ENCODE results near the gene PACSIN1.
A peak's percentile ranks its signal among the peaks of the same experiment; 100 is the strongest.

The PACSIN1 gene

DNA sequence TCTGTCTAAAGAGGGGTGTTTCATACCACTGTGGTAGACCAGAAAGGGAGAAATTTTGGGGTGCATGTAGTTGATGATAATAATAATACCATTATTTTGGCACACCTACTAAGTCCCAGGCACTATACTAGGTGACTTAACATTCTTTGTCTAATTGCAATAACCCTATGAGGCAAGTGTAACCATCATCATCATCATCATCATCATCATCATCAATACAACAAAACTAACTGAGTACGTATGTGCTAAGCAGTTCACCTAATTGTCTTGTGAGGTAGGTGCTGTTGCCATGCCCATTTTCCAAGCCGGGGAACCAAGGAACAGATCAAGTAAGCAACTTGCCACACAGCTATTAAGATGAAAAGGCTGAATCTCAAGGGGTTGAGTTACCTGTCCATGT is 2.6 kb upstream of the PACSIN1 start:
- Histone ChIP-seq H3K14ac (ENCODE audit: low read length) (no peak overlapping the region), H4K8ac (ENCODE audit: low read depth, low read length) (no peak overlapping the region), H3K27ac (ENCODE audit: low read depth, low read length) (no peak overlapping the region), H3K36me3 (ENCODE audit: control insufficient read depth in 1 of 2, insufficient read depth in 2 of 2, low read length in 2 of 2) (no peaks in the 10 kb centered on the region), H4K91ac (ENCODE audit: low read depth, low read length) (no peak overlapping the region), H3K9ac (ENCODE audit: low read length) (no peak overlapping the region), H3K4me1 (ENCODE audit: control insufficient read depth in 1 of 2, insufficient read depth in 2 of 2, low read length in 2 of 2) (peaks cover 7 to 11% of the 10 kb centered on the region in 2 experiments), H3K23ac (ENCODE audit: low read length) (no peak overlapping the region), H3K4me3 (ENCODE audit: low read depth, low read length) (no peak overlapping the region), H3K9me3 (ENCODE audit: insufficient read depth, low read depth, low read length) (peaks cover 3% of the 10 kb centered on the region), H4K12ac (ENCODE audit: low read depth, low read length) (no peak overlapping the region), H3K4me2 (ENCODE audit: low read length) (no peak overlapping the region), H2AFZ (ENCODE audit: insufficient read depth, low read length, poor library complexity) (no peak overlapping the region), H2BK12ac (ENCODE audit: low read length) (no peak overlapping the region), H2BK5ac (ENCODE audit: low read depth, low read length, poor library complexity) (no peak overlapping the region), H3K4ac (ENCODE audit: low read depth, low read length) (no peak overlapping the region), H3K27me3 (ENCODE audit: insufficient read depth, low read length) (peaks cover 4% of the 10 kb centered on the region), H3K79me2 (ENCODE audit: control insufficient read depth, insufficient read depth, low read length, poor library complexity) (no peaks in the 10 kb centered on the region), H2BK120ac (ENCODE audit: insufficient read depth, low read length, poor library complexity) (no peak overlapping the region), H3K18ac (ENCODE audit: low read length) (no peak overlapping the region), H2AK5ac (ENCODE audit: low read length) (no peak overlapping the region), H3K79me1 (ENCODE audit: low read length) (no peaks in the 10 kb centered on the region)
- WGBS (ENCODE audit: extremely low coverage, insufficient coverage, insufficient read length) = no CpG with 5 or more reads among the region's 2 CpGs
- no peak for DNase-seq

GRCh38 chr6:34463849-34464248 is 2.0 kb upstream of the PACSIN1 start:
- H3K36me3 ChIP-seq (ENCODE audit: control insufficient read depth in 1 of 2, insufficient read depth in 2 of 2, low read length in 2 of 2) = no peaks in the 10 kb centered on the region
- no peak overlapping the region for H2BK120ac ChIP-seq (ENCODE audit: insufficient read depth, low read length, poor library complexity)
- H4K91ac ChIP-seq (ENCODE audit: low read depth, low read length) = no peak overlapping the region
- H3K18ac ChIP-seq (ENCODE audit: low read length) = no peak overlapping the region
- no peak overlapping the region for H3K14ac ChIP-seq (ENCODE audit: low read length)
- no peak for DNase-seq
- H3K4me2 ChIP-seq (ENCODE audit: low read length) = no peak overlapping the region
- no peak overlapping the region for H3K23ac ChIP-seq (ENCODE audit: low read length)
- H4K8ac ChIP-seq (ENCODE audit: low read depth, low read length) = no peak overlapping the region
- peaks cover 4% of the 10 kb centered on the region for H3K27me3 ChIP-seq (ENCODE audit: insufficient read depth, low read length)
- no peak overlapping the region for H2BK5ac ChIP-seq (ENCODE audit: low read depth, low read length, poor library complexity)
- H3K79me1 ChIP-seq (ENCODE audit: low read length) = no peaks in the 10 kb centered on the region
- H3K4ac ChIP-seq (ENCODE audit: low read depth, low read length) = no peak overlapping the region
- no peak overlapping the region for H2BK12ac ChIP-seq (ENCODE audit: low read length)
- no peak overlapping the region for H4K12ac ChIP-seq (ENCODE audit: low read depth, low read length)
- H3K79me2 ChIP-seq (ENCODE audit: control insufficient read depth, insufficient read depth, low read length, poor library complexity) = no peaks in the 10 kb centered on the region
- WGBS (ENCODE audit: extremely low coverage, insufficient coverage, insufficient read length) = no CpG with 5 or more reads among the region's 4 CpGs
- H3K9ac ChIP-seq (ENCODE audit: low read length) = no peak overlapping the region
- no peak overlapping the region for H3K27ac ChIP-seq (ENCODE audit: low read depth, low read length)
- peaks cover 3% of the 10 kb centered on the region for H3K9me3 ChIP-seq (ENCODE audit: insufficient read depth, low read depth, low read length)
- no peak overlapping the region for H3K4me3 ChIP-seq (ENCODE audit: low read depth, low read length)
- H2AK5ac ChIP-seq (ENCODE audit: low read length) = no peak overlapping the region
- no peak overlapping the region for H2AFZ ChIP-seq (ENCODE audit: insufficient read depth, low read length, poor library complexity)
- peaks cover 7 to 11% of the 10 kb centered on the region in 2 experiments for H3K4me1 ChIP-seq (ENCODE audit: control insufficient read depth in 1 of 2, insufficient read depth in 2 of 2, low read length in 2 of 2)

- DNase-seq = no peak
- Histone ChIP-seq H3K79me1 (ENCODE audit: low read length) (no peaks in the 10 kb centered on the region), H2AK5ac (ENCODE audit: low read length) (no peak overlapping the region)
Observed at GRCh38 chr6:34466242-34467185, 638 bp downstream of the PACSIN1 start.

DNA sequence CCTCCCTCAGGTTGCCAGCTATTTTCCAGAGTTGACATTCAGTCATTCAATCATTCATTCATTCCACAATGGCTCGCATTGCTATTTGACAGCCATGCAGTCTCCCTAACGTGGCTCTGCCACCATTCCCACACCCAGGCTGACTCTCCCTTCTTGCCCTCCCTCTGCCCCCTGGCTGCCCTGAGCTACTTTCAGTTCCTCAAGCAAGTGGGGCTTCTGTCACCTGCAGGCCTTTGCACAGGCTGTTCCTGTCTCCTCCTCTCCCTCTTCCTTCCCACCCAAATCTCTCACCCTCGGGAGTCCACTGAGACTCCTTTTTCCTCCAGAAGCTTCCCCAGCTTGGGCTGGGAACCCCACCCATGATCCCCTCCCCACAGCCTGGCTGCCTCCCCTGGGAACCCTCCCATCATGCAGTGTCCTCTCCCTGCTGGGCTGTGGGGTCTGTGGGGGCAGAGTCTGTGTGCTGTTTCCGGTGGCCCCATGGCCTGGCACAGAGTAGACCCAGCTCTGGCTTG is 2.6 kb downstream of the PACSIN1 start:
- no peak overlapping the region for H2BK120ac ChIP-seq (ENCODE audit: insufficient read depth, low read length, poor library complexity)
- no peaks in the 10 kb centered on the region for H3K79me2 ChIP-seq (ENCODE audit: control insufficient read depth, insufficient read depth, low read length, poor library complexity)
- no CpG with 5 or more reads among the region's 4 CpGs for WGBS (ENCODE audit: extremely low coverage, insufficient coverage, insufficient read length)
- no peak for DNase-seq
- H2BK5ac ChIP-seq (ENCODE audit: low read depth, low read length, poor library complexity) = no peak overlapping the region
- H3K9ac ChIP-seq (ENCODE audit: low read length) = no peak overlapping the region
- H3K4me2 ChIP-seq (ENCODE audit: low read length) = no peak overlapping the region
- no peak overlapping the region for H2BK12ac ChIP-seq (ENCODE audit: low read length)
- H3K4me3 ChIP-seq (ENCODE audit: low read depth, low read length) = no peak overlapping the region
- H4K91ac ChIP-seq (ENCODE audit: low read depth, low read length) = no peak overlapping the region
- no peak overlapping the region for H3K23ac ChIP-seq (ENCODE audit: low read length)
- H3K9me3 ChIP-seq (ENCODE audit: insufficient read depth, low read depth, low read length) = peaks cover 3% of the 10 kb centered on the region
- no peak overlapping the region for H3K14ac ChIP-seq (ENCODE audit: low read length)
- peaks cover 7 to 11% of the 10 kb centered on the region in 2 experiments for H3K4me1 ChIP-seq (ENCODE audit: control insufficient read depth in 1 of 2, insufficient read depth in 2 of 2, low read length in 2 of 2)
- H2AK5ac ChIP-seq (ENCODE audit: low read length) = no peak overlapping the region
- no peak overlapping the region for H4K8ac ChIP-seq (ENCODE audit: low read depth, low read length)
- no peak overlapping the region for H2AFZ ChIP-seq (ENCODE audit: insufficient read depth, low read length, poor library complexity)
- no peaks in the 10 kb centered on the region for H3K79me1 ChIP-seq (ENCODE audit: low read length)
- H3K36me3 ChIP-seq (ENCODE audit: control insufficient read depth in 1 of 2, insufficient read depth in 2 of 2, low read length in 2 of 2) = no peaks in the 10 kb centered on the region
- H3K27me3 ChIP-seq (ENCODE audit: insufficient read depth, low read length) = peaks cover 4% of the 10 kb centered on the region
- H4K12ac ChIP-seq (ENCODE audit: low read depth, low read length) = no peak overlapping the region
- H3K27ac ChIP-seq (ENCODE audit: low read depth, low read length) = no peak overlapping the region
- no peak overlapping the region for H3K4ac ChIP-seq (ENCODE audit: low read depth, low read length)
- H3K18ac ChIP-seq (ENCODE audit: low read length) = no peak overlapping the region

More at GRCh38 chr6:34466242-34467185, 638 bp downstream of the PACSIN1 start:
- Histone ChIP-seq H2BK5ac (ENCODE audit: low read depth, low read length, poor library complexity) (no peak overlapping the region), H3K4me3 (ENCODE audit: low read depth, low read length) (no peak overlapping the region), H3K4ac (ENCODE audit: low read depth, low read length) (no peak overlapping the region), H4K12ac (ENCODE audit: low read depth, low read length) (no peak overlapping the region), H3K9ac (ENCODE audit: low read length) (no peak overlapping the region), H3K14ac (ENCODE audit: low read length) (no peak overlapping the region), H3K9me3 (ENCODE audit: insufficient read depth, low read depth, low read length) (peaks cover 3% of the 10 kb centered on the region), H3K23ac (ENCODE audit: low read length) (no peak overlapping the region), H2AFZ (ENCODE audit: insufficient read depth, low read length, poor library complexity) (no peak overlapping the region), H4K91ac (ENCODE audit: low read depth, low read length) (no peak overlapping the region), H3K27me3 (ENCODE audit: insufficient read depth, low read length) (peaks cover 4% of the 10 kb centered on the region), H3K4me1 (ENCODE audit: control insufficient read depth in 1 of 2, insufficient read depth in 2 of 2, low read length in 2 of 2) (peaks cover 7 to 11% of the 10 kb centered on the region in 2 experiments), H3K27ac (ENCODE audit: low read depth, low read length) (no peak overlapping the region), H4K8ac (ENCODE audit: low read depth, low read length) (no peak overlapping the region), H2BK120ac (ENCODE audit: insufficient read depth, low read length, poor library complexity) (no peak overlapping the region), H3K79me2 (ENCODE audit: control insufficient read depth, insufficient read depth, low read length, poor library complexity) (no peaks in the 10 kb centered on the region), H3K4me2 (ENCODE audit: low read length) (peak overlapping the region; percentile 78), H3K36me3 (ENCODE audit: control insufficient read depth in 1 of 2, insufficient read depth in 2 of 2, low read length in 2 of 2) (no peaks in the 10 kb centered on the region), H3K18ac (ENCODE audit: low read length) (no peak overlapping the region), H2BK12ac (ENCODE audit: low read length) (no peak overlapping the region)
- WGBS (ENCODE audit: extremely low coverage, insufficient coverage, insufficient read length) = no CpG with 5 or more reads among the region's 28 CpGs

All from trophoblast cell (in vitro differentiated cells and primary cell).